HG02642 (cell line): Measurements from ENCODE around the gene GFRAL.

ENCODE experiments used
- ATAC-seq: cut with Tn5 transposase; IDR thresholded peaks from one replicate; pipeline ENCODE4 v1.9.1; 2021; ENCODE audit warnings: mild to moderate bottlenecking; ENCODE audit not compliant: unreplicated experiment, poor library complexity

The GFRAL gene

GRCh38 chr6:55423933-55424332 lies 96.7 kb downstream of the GFRAL start:
- ATAC-seq = no peak

- no peak for ATAC-seq
Measured at GRCh38 chr6:55433446-55434130, 106.3 kb downstream of the GFRAL start.

DNA sequence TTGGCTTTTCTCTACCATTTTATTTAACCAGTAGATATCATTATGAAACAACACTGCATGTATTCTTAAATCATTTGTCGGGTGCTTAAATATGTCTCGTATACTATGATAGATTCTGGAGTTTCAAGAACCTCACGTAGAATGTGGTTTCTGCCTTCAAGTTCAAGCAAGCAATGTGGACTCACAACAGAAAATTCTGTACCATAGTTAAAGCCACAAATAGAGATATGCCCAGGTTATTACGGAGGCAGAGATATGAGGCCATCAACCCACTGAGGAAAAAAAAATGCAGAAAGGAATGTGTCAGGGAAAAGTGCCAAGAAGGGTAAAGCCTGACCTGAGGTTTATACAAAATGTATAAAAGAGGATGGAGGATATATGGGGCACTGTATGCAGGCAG lies 109.9 kb downstream of the GFRAL start:
- no peak for ATAC-seq

GRCh38 chr6:55438203-55438602 lies 110.9 kb downstream of the GFRAL start:
- no peak for ATAC-seq

- ATAC-seq = no peak
Measured at GRCh38 chr6:55443238-55444134, 116.2 kb downstream of the GFRAL start.

DNA sequence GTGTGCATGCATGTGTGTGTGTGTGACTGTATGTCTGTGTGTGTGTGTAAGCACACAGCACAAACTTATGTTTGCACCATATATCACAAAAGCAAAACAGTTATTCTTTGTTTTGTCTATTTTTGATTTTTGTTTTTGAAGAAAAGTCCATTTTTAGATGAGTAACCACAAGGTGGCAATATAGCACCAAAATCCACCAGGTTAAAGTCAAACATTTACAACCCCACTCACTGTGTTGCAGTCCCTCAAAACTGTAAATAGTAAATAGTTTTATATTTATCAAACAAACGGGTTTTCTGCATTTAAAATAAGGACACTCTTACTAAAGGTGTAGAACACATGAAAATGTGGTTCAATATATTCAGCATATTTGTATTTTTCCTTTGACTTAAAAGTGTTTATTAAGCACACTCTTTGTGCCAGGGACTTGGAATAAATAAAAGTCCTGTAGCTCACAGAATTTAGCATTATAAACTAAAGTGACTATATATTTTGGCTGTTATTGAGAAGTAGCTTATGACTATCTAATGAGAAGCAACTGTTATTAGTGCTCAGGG lies 118.5 kb downstream of the GFRAL start:
- ATAC-seq = no peak

DNA sequence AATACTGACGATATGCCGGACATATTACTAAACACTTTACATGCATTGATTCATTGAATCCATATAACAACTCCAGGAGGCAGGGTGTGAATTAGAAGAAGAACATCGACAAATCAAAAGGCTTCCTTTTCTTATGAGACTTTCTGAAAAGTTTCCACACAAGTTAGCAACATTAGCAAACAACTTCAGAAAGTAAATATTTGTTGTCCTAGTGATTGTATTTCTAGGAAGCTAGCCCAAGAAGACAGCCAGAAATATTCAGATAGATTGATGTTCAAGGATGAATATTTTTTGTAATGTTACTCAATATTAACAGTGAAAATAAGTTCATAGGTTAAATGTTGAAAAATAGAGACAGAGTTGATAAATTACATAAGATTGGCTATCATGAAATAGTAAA lies 120.6 kb downstream of the GFRAL start:
- ATAC-seq = no peak

- no peak for ATAC-seq
Measured at GRCh38 chr6:55448451-55448850, 121.2 kb downstream of the GFRAL start.

- no peak for ATAC-seq
Measured at GRCh38 chr6:55449225-55449624, 122.0 kb downstream of the GFRAL start.

DNA sequence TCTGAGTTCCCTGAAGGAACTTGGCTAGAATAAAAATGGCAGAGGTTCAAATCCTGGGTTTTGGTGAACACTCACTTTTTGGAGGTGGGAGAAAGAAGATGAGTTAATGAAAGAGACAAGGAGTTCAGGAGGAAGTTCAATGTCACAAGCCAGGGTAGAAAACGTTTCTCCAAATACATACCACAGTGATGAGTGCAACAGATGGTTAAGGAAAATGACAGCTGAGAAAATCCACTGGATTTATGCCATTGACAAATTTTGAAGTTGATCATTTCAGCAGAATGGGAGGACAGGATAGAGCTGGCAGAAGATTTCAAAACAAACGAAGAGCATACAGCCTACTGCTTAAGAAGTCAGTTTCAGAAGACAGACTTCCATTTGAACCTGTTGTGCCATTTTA lies 122.7 kb downstream of the GFRAL start:
- no peak for ATAC-seq
